Keratinocyte (primary cell): ENCODE measurements around the gene CDK14.

ENCODE experiments used
- CTCF ChIP-seq, 3 experiments: IDR thresholded peaks in 1 of 3; conservative IDR thresholded peaks in 1 of 3; optimal IDR thresholded peaks in 1 of 3; 2 replicates in 2 of 3; 3 replicates in 1 of 3; pipeline versions ENCODE3 to v1.5.1; 2011; ENCODE audit warnings: low read length in 3 of 3, mild to moderate bottlenecking in 3 of 3, moderate library complexity in 2 of 3, control low read depth in 1 of 3, inconsistent platforms in 1 of 3; ENCODE audit not compliant: insufficient read depth in 2 of 3; ENCODE audit errors: extremely low read depth in 1 of 3
- EZH2 ChIP-seq: IDR thresholded peaks from one replicate; pipeline ENCODE4 v1.6.1; 2012; ENCODE audit warnings: inconsistent platforms, mild to moderate bottlenecking, low read length, moderate library complexity

DNA sequence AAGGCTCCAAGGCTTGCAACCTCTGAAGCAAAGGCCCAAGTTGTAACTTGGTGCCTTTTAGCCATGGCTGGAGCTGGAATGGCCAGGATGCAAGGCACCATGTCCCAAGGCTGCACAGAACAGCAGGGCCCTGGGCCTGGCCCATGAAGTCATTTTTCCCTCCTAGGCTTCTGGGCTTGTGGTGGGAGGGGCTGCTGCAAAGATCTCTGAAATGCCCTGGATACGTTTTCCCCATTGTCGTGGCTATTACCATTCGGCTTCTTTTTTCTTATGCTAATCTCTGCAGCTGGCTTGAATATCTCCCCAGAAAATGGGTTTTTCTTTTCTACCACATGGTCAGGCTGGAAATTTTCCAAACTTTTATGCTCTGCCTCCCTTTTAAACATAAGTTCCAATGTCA lies 234.2 kb downstream of the CDK14 start:
- TF ChIP-seq EZH2 (no peak), CTCF (optimal IDR thresholded peaks at IDR 0.05 in 1 of 3, IDR thresholded peaks at IDR 0.05 in 1 of 3, conservative IDR thresholded peaks at IDR 0.05 in 1 of 3; ENCODE audit: extremely low read depth in 1 of 3, insufficient read depth in 2 of 3, low read length in 3 of 3) (no peak)
